GM12874 (cell line): ENCODE measurements around the gene DCAF4.

ENCODE experiments used
- TF ChIP-seq, protein P1 (sequence below): IDR thresholded peaks from 2 replicates; pipeline ENCODE4 v1.5.1; 2011; ENCODE audit warnings: low read depth, mild to moderate bottlenecking, control low read depth, low read length, moderate library complexity; ENCODE audit not compliant: insufficient read depth

Gene DCAF4

GRCh38 chr14:72926292-72927028 is at the start of gene DCAF4:
Gene DCAF4, plus strand, starts transcription at chr14:72926464. Its CDS starts 11,515 bp downstream, at chr14:72937979.
- TF ChIP-seq, protein P1, sequence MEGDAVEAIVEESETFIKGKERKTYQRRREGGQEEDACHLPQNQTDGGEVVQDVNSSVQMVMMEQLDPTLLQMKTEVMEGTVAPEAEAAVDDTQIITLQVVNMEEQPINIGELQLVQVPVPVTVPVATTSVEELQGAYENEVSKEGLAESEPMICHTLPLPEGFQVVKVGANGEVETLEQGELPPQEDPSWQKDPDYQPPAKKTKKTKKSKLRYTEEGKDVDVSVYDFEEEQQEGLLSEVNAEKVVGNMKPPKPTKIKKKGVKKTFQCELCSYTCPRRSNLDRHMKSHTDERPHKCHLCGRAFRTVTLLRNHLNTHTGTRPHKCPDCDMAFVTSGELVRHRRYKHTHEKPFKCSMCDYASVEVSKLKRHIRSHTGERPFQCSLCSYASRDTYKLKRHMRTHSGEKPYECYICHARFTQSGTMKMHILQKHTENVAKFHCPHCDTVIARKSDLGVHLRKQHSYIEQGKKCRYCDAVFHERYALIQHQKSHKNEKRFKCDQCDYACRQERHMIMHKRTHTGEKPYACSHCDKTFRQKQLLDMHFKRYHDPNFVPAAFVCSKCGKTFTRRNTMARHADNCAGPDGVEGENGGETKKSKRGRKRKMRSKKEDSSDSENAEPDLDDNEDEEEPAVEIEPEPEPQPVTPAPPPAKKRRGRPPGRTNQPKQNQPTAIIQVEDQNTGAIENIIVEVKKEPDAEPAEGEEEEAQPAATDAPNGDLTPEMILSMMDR: no peak

DNA sequence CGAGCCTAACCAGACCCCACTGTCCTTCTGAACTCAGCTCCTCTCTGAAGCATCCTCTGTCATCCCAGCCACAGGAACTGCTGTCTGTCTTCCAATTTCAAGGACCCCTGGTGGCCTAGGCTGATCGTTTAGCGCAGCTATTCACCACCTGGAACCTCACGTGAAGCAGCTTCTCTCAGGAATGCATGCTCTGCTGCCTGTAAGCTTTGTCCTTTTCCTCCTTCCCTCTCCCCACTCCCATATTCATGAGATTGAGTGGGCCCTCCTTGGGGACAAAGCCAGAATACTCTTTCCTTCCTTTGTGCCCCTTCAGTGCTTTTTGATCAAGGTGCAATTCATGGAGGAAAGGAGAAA is 49.6 kb upstream of the DCAF4 start:
- TF ChIP-seq, protein P1: no peak

DNA sequence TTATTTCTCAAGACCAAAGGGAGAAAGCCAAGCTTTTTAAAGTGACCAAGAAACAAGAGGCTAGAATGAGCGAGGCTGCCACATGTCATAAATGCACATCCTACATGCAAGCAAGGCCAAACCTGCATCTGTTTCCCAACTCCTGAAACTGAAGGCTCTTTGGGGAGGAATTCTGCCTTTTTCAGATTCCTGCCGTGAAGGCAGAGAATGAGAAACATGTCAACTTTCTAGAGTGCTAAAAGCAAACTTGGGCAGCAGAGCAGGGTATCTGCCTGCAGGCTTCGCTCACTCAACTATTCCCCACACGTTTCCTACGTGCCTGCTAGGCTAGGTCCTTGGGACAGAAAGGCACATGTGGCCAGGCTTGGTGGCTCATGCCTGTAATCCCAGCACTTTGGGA is 47.5 kb upstream of the DCAF4 start:
- TF ChIP-seq, protein P1: no peak

DNA sequence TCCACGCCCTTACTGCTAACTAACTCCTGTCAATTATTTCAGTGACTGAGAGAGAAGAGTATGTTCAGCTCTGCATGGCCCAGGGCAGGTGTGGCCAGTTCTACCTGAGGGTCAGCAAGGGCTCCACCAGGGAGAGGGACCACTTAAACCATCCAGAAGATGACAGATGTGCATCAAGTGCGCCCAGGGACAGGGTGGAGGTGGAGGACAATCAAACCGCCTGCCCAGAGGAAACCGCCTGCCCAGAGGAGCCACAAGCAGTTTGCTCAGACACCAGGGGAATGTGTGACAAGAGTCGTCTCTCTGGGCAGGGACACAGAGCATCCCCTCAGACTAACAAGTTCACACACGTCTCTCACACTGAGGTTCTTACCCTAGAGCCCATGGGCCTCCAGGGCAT is 46.8 kb upstream of the DCAF4 start:
- TF ChIP-seq, protein P1: no peak

- TF ChIP-seq, protein P1: no peak
Measured at GRCh38 chr14:72880164-72880563, 46.1 kb upstream of the DCAF4 start.

GRCh38 chr14:72880820-72881219 is 45.4 kb upstream of the DCAF4 start:
- TF ChIP-seq, protein P1: no peak

DNA sequence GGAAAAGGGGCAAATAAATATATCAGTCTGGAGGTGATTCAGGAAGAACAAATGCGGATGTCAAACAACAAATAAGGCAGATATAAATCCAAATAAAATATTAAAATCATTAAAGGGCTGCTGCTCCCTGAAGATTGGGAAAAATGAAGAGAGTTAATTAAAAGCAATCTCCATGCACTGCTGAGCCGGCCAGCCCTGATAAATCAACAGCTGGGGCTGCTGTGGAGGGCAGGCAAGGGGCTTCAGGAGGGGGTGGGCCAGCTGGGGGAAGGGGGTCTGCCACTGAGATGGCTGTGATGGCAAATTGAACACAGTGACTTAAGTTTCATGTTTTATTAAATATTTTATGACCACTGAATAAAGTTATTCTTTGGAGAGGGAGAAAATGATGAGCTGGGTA is 44.7 kb upstream of the DCAF4 start:
- TF ChIP-seq, protein P1: no peak
